Type B pancreatic cell (in vitro differentiated cells): Measurements from ENCODE around the gene DLGAP4. TPM values are rescaled to one million over a fixed set of nuclear protein-coding genes. Genes with fewer than 3 reads are reported as not detected.

Experiments
- DNase-seq: peaks from one replicate; pipeline ENCODE4 v3.0.0; 2021; ENCODE audit warnings: mixed read lengths; ENCODE audit not compliant: unreplicated experiment; ENCODE audit errors: extremely low spot score
- H3K27ac Mint-ChIP-seq: 2 replicates; pipeline ENCODE4 v1.8.0; 2021; ENCODE audit warnings: mild to moderate bottlenecking, mixed read lengths
- H3K27me3 Mint-ChIP-seq: 2 replicates; pipeline ENCODE4 v1.8.0; 2021; ENCODE audit warnings: mixed read lengths
- H3K36me3 Mint-ChIP-seq: 2 replicates; pipeline ENCODE4 v1.8.0; 2021; ENCODE audit warnings: mixed read lengths
- H3K4me1 Mint-ChIP-seq: one replicate; pipeline ENCODE4 v1.8.0; 2021; ENCODE audit warnings: mixed read lengths; ENCODE audit not compliant: unreplicated experiment
- H3K4me3 Mint-ChIP-seq: 2 replicates; pipeline ENCODE4 v1.8.0; 2021; ENCODE audit warnings: mild to moderate bottlenecking, mixed read lengths
- H3K9me3 Mint-ChIP-seq: 2 replicates; pipeline ENCODE4 v1.8.0; 2021; ENCODE audit warnings: mixed read lengths
- total RNA-seq: library from RNA; stranded (reverse); gene quantifications from 2 replicates; pipeline ENCODE4 v1.2.1, GENCODE V29; 2021; ENCODE audit warnings: low replicate concordance
- TF ChIP-seq, protein P1 (sequence below): fragments of 200-600 bp; sonication (generic); conservative IDR thresholded peaks from 2 replicates; pipeline ENCODE4 v1.5.0; 2021; ENCODE audit warnings: antibody characterized with exemption, mild to moderate bottlenecking

DLGAP4 gene
- total RNA-seq, 1 donor from 2014 or later: 78.0 TPM

DNA sequence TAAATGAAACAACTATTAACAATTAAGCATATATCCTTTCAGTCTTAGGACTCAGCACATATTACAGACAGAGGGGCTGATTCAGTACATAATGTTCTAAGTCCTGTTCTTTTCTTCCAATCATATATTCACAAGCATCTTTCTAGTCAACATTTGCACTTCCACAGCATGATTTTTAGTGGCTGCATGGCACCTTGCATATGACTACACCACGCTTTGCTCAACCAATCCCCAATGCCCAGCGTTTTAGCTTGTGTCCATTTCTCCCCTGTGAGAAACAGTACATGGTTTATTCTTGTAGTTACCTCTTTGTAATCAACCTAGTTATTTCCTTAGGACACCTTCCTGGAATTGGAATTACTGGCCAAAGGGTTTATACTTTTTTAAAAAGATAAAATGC lies 36.6 kb upstream of the DLGAP4 start:
- Mint-ChIP-seq H3K36me3 (no peaks in the 10 kb centered on the region), H3K4me3 (no peak overlapping the region), H3K27me3 (no peaks in the 10 kb centered on the region), H3K4me1 (no peaks in the 10 kb centered on the region), H3K9me3 (no peaks in the 10 kb centered on the region), H3K27ac (no peak overlapping the region)
- DNase-seq: no peak
- TF ChIP-seq, protein P1, sequence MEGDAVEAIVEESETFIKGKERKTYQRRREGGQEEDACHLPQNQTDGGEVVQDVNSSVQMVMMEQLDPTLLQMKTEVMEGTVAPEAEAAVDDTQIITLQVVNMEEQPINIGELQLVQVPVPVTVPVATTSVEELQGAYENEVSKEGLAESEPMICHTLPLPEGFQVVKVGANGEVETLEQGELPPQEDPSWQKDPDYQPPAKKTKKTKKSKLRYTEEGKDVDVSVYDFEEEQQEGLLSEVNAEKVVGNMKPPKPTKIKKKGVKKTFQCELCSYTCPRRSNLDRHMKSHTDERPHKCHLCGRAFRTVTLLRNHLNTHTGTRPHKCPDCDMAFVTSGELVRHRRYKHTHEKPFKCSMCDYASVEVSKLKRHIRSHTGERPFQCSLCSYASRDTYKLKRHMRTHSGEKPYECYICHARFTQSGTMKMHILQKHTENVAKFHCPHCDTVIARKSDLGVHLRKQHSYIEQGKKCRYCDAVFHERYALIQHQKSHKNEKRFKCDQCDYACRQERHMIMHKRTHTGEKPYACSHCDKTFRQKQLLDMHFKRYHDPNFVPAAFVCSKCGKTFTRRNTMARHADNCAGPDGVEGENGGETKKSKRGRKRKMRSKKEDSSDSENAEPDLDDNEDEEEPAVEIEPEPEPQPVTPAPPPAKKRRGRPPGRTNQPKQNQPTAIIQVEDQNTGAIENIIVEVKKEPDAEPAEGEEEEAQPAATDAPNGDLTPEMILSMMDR: no peak

DNA sequence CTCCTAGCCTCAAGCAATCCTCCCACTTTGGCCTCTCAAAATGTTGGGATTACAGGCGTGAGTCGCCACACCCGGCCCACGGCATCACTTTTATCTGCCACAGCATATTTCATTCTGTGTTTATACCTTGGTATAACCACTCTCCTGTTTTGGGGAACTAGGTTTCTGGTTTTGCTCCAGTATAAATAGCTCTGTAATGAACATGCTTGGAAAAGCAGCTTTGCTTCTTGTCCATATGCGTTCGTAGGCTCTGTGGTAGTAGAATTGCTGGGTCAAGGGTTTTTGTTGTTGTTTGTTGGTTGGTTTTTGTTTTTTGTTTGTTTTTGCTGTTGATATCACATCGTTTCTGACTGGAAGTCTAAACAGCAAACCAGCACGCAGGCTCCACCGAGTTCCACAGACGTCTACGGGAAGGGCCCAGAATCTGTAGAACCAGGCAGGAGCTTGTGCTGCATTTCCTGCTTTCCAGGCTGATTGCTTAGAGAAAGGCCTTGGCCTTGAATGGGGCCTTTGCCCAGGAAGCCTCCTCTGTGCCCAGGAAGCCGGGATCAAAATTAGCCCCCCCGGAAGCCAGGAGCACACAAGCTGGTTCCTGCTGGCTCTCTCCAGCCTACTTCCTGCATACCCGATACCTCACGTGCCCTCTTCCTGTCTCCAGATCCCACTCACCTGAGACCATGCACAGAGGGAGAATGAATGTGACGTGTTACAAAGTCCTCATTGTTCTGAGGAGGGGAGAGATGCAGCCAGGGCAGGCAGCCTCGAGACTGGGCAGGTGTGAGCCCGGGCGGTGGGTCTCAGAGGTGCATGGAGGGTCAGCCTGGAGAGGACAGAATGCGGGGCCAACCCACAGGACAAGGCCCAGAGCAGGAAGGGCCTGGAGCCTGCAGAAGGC lies 35.1 kb upstream of the DLGAP4 start:
- TF ChIP-seq, protein P1: no peak
- Mint-ChIP-seq H3K27ac (no peak overlapping the region), H3K9me3 (no peaks in the 10 kb centered on the region), H3K4me3 (no peak overlapping the region), H3K36me3 (no peaks in the 10 kb centered on the region), H3K27me3 (no peaks in the 10 kb centered on the region), H3K4me1 (no peaks in the 10 kb centered on the region)
- no peak for DNase-seq

DNA sequence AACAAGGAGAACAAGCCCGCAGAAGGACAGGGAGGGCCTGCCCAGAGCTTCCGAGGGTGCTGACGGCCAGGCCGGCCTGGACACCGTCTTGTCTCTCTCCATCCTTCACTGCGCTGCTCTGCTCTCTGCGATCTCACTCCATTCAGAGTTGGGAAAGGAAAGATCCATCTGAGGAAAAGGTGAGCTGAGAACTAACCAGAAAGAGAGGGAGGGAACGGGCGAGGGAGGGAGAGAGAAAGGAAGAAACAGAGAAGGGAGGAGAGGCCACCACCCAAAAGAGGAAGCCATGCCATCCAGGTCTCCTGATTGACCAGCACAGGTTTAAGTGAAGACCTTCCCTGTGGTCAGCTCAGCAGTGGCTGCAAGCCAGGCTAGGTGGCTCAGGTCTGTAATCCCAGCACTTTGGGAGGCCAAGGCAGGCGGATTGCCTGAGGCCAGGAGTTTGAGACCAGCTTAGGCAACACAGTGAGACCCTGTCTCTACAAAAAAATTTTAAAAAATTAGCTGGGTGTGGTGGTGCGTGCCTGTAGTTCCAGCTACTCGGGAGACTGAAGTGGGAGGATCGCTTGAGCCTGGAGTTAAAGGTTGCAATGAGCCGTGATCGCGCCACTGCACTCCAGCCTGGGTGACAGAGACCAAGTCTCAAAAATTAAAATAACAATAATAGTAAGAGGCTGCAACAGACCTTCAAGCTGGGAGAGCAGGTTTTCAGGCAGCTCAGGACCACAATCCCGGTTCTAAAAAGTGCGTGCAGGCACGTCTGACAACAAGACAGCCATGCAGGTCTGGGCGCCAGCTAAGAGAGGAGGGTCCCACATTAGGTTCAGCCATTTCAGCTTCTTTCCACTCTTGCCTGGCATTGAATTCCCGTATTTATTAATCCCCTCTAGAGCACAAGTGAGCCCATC lies 34.2 kb upstream of the DLGAP4 start:
- no peak for DNase-seq
- H3K27me3 Mint-ChIP-seq: peaks cover 3% of the 10 kb centered on the region
- no peaks in the 10 kb centered on the region for H3K36me3 Mint-ChIP-seq
- TF ChIP-seq, protein P1: no peak
- no peak overlapping the region for H3K4me3 Mint-ChIP-seq
- no peak overlapping the region for H3K27ac Mint-ChIP-seq
- no peaks in the 10 kb centered on the region for H3K4me1 Mint-ChIP-seq
- no peaks in the 10 kb centered on the region for H3K9me3 Mint-ChIP-seq

DNA sequence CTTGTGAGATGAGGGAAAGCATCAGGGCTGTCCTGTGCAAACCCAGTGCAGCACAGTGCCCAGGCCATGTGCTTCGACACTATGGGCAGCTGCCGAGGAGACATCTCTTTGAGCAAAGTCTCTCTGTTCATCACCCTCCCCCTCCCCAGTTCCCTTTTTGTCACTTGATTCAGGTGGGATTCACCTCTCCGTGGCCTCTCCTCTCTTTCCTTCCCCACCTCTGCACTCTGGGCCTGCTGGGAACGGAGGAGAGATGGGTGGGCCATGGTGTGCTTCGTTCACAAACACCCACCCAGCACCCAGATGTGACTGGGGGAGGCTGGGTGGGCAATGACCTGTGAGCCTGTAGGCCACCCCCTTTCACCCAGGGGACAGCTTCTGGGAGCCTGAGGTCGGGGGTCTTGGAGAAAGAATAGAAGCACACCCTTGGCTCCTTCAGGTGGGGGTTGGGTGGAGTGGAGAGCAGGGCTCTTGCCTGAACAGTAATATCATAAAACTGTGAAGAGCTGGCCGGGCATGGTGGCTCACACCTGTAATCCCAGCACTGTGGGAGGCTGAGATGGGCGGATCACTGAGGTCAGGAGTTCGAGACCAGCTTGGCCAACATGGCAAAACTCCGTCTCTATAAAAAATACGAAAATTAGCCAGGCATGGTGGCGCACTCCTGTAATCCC lies 33.5 kb upstream of the DLGAP4 start:
- Mint-ChIP-seq H3K9me3 (no peaks in the 10 kb centered on the region), H3K36me3 (no peaks in the 10 kb centered on the region), H3K4me3 (no peak overlapping the region), H3K4me1 (no peaks in the 10 kb centered on the region), H3K27ac (no peak overlapping the region), H3K27me3 (peaks cover 3% of the 10 kb centered on the region)
- TF ChIP-seq, protein P1: no peak
- no peak for DNase-seq

DNA sequence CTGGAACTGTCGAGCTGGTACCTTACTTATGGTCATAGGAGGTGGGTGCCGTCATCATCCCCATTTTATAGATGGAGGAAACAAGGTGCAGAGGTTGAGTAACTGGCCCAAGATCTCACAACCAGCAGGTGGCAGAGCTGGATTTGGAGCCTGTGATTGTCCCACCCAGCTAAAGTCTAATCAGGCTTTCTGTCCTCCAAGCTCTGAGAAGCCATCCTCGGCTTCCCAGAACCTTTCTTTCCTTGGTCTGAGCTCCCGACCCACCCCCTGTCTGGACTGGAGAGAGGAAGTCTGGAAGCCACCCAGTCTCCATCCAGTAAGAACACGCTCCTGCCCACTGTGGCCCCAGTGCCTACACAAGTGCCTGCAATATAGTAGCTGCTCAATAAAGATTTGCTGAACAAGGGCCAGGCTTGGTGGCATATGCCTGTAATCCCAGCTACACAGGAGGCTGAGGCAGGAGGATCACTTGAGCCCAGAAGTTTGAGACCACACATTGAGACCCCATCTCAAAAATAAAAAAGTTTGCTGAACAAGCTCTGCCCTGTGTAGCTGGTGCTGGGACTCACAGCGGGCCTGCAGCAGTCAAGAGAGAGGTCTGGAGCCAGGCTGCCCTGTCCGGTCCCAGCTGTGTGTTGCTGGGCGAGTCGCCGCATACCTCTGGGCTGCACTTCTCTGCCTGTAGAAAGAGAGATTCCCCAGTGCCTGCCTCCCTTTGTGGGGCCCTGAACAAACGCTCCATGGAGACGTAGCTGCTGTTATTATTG lies 32.5 kb upstream of the DLGAP4 start:
- no peaks in the 10 kb centered on the region for H3K4me1 Mint-ChIP-seq

More for the DNA sequence above, 32.5 kb upstream of the DLGAP4 start:
- Mint-ChIP-seq H3K27ac (no peak overlapping the region), H3K27me3 (peaks cover 8% of the 10 kb centered on the region), H3K36me3 (no peaks in the 10 kb centered on the region), H3K4me3 (no peak overlapping the region), H3K9me3 (no peaks in the 10 kb centered on the region)
- TF ChIP-seq, protein P1: peak; percentile 52
- DNase-seq: no peak
